Loucy (cell line): Measurements from ENCODE around the gene CNIH3.

Source experiments
- H2AFZ ChIP-seq: fragments of 200-600 bp; sonication (generic); 2 replicates; pipeline ENCODE4 v1.6.0; 2016; ENCODE audit warnings: antibody characterized with exemption, mild to moderate bottlenecking, low read length, moderate library complexity
- H3F3A ChIP-seq: fragments of 200-600 bp; 2 replicates; pipeline ENCODE4 v1.6.0; 2016; ENCODE audit warnings: antibody characterized with exemption, low read depth, mild to moderate bottlenecking
- H3K27me3 ChIP-seq: fragments of 200-600 bp; sonication (generic); 2 replicates; pipeline ENCODE4 v1.6.1; 2014; ENCODE audit warnings: low read length, mild to moderate bottlenecking; ENCODE audit not compliant: insufficient read depth, poor library complexity, severe bottlenecking
- H3K36me3 ChIP-seq: fragments of 200-600 bp; sonication (generic); 2 replicates; pipeline ENCODE4 v1.6.1; 2016; ENCODE audit warnings: low read length; ENCODE audit not compliant: insufficient read depth
- H3K4me1 ChIP-seq: fragments of 200-600 bp; sonication (generic); 2 replicates; pipeline ENCODE4 v1.5.1; 2014; ENCODE audit warnings: low read length, mild to moderate bottlenecking; ENCODE audit not compliant: insufficient read depth, poor library complexity, severe bottlenecking
- H3K4me2 ChIP-seq: fragments of 200-600 bp; sonication (generic); 2 replicates; pipeline ENCODE4 v1.6.0; 2014; ENCODE audit warnings: antibody characterized with exemption, low read length, low read depth, mild to moderate bottlenecking; ENCODE audit not compliant: poor library complexity, severe bottlenecking
- H3K4me3 ChIP-seq: fragments of 200-600 bp; sonication (generic); 2 replicates; pipeline ENCODE4 v1.5.1; 2014; ENCODE audit warnings: low read length, mild to moderate bottlenecking, mixed read lengths; ENCODE audit not compliant: poor library complexity, severe bottlenecking
- H3K79me2 ChIP-seq: fragments of 200-600 bp; sonication (generic); 2 replicates; pipeline ENCODE4 v1.6.1; 2014; ENCODE audit warnings: low read length; ENCODE audit not compliant: insufficient read depth
- H3K9ac ChIP-seq: fragments of 200-600 bp; sonication (generic); 2 replicates; pipeline ENCODE4 v1.6.0; 2014; ENCODE audit warnings: mild to moderate bottlenecking, low read depth, low read length, moderate library complexity; ENCODE audit not compliant: poor library complexity, severe bottlenecking
- H3K9me2 ChIP-seq: fragments of 200-600 bp; sonication (generic); replicated peaks from 2 replicates; pipeline ENCODE4 v1.6.1; 2016; ENCODE audit warnings: low read depth, low read length, mixed read lengths
- H3K9me3 ChIP-seq: fragments of 200-600 bp; sonication (generic); 2 replicates; pipeline ENCODE4 v1.6.1; 2014; ENCODE audit warnings: mild to moderate bottlenecking, antibody characterized with exemption, low read length, low read depth; ENCODE audit not compliant: insufficient read depth
- H4K20me1 ChIP-seq: fragments of 200-600 bp; sonication (generic); 2 replicates; pipeline ENCODE4 v1.6.0; 2014; ENCODE audit warnings: antibody characterized with exemption, low read length, mild to moderate bottlenecking; ENCODE audit not compliant: insufficient read depth, poor library complexity, severe bottlenecking
- EZH2phosphoT487 ChIP-seq: fragments of 200-600 bp; IDR thresholded peaks from 2 replicates; pipeline ENCODE4 v1.6.1; 2018; ENCODE audit warnings: antibody characterized with exemption, mild to moderate bottlenecking, moderate library complexity, borderline replicate concordance
- TF ChIP-seq, protein P1 (sequence below): fragments of 200-600 bp; sonication (generic); conservative IDR thresholded peaks from 2 replicates; pipeline ENCODE4 v1.5.1; 2014; ENCODE audit warnings: mild to moderate bottlenecking, antibody characterized with exemption, low read length

CNIH3 gene

DNA sequence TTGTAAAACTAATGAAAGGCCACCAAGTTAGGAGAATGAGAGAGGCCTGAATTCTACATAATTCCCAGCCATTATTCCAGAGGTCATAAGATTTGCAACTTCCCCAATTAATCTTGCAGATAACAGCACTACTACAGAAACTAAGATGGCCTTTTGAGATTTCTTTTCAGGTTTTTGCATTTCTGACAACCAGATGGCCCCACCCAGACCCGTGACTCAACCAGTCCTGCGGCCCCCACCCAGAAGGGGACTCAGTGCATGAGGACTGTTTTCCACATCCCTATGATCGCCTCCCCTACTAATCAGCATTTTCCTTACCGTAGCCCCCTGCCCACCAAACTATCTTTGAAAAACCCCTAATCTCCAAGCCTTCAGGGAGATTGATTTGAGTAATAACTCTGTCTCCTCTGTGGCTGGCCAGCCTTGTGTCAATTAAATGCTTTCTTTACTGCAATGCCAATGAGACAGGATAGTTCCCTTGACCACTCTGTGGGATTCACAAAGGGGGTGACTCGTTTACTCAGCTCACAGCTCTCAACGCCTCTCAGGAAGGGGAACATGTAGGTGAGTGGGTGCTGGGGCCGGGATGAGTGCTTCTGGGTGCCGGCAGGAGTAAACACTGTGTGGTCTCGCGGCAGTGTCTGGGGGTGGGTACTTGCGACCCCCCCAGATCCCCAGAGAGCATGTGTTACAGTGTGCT, 10.5 kb upstream of the CNIH3 start:
- Histone ChIP-seq H3K4me1 (no peaks in the 10 kb centered on the region), H2AFZ (no peak overlapping the region), H3K4me2 (no peak overlapping the region), H3K4me3 (no peak overlapping the region), H3K9me3 (no peaks in the 10 kb centered on the region), H3K9ac (no peak overlapping the region), H3K79me2 (no peaks in the 10 kb centered on the region), H3F3A (no peaks in the 10 kb centered on the region), H4K20me1 (no peaks in the 10 kb centered on the region), H3K27me3 (no peaks in the 10 kb centered on the region), H3K9me2 (no peaks in the 10 kb centered on the region), H3K36me3 (no peaks in the 10 kb centered on the region)
- TF ChIP-seq, protein P1, sequence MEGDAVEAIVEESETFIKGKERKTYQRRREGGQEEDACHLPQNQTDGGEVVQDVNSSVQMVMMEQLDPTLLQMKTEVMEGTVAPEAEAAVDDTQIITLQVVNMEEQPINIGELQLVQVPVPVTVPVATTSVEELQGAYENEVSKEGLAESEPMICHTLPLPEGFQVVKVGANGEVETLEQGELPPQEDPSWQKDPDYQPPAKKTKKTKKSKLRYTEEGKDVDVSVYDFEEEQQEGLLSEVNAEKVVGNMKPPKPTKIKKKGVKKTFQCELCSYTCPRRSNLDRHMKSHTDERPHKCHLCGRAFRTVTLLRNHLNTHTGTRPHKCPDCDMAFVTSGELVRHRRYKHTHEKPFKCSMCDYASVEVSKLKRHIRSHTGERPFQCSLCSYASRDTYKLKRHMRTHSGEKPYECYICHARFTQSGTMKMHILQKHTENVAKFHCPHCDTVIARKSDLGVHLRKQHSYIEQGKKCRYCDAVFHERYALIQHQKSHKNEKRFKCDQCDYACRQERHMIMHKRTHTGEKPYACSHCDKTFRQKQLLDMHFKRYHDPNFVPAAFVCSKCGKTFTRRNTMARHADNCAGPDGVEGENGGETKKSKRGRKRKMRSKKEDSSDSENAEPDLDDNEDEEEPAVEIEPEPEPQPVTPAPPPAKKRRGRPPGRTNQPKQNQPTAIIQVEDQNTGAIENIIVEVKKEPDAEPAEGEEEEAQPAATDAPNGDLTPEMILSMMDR: no peak
- TF ChIP-seq EZH2phosphoT487: no peak

DNA sequence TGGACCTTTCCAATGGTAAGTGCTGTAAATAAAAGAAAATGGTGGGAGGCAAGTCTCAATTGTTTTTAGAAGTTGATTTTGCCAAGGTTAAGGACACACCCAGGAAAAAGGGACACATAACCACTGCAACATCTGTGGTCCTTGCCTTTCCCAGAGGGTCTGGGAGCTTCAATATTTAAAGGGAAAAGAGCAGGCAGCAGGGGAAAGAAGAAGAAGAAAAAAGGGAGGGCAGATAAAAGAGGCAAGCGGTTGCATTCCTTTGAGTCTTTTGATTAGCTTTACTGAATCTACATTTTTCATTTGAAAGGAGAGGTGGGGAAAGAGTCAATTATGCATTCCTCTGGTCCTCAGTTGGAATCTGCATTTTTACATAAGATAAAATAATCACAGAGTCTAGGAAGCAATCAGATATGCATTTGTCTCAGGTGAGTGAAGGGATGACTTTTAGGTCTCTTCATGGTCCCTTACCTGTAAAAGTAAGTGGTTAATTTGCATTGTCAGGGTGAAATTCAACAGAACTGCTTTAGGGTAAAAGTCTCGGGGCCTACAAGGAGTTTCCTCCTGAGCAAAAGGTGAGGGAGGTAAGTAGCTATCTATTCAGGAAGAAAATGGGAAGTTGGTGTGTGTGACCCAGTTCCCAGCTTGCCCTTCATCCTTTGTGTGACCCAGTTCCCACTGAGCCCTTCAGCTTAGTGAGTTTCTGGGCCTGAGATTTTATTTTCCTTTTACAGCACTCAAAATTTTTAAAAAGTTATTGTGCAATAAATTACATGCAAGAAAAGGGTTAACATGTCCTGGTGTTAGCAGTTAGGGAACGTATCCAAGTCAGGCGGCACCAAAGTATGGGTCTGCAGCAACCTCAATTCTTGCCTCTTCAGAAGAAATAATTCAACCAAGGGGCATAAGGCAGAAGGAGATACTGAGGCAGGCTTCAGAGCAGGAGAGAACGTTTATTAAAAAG, 8.6 kb upstream of the CNIH3 start:
- no peaks in the 10 kb centered on the region for H3K27me3 ChIP-seq
- H3K9me3 ChIP-seq: no peaks in the 10 kb centered on the region
- no peak overlapping the region for H2AFZ ChIP-seq
- H3K4me2 ChIP-seq: no peak overlapping the region
- no peaks in the 10 kb centered on the region for H3K79me2 ChIP-seq
- H3K4me3 ChIP-seq: no peak overlapping the region
- H3K36me3 ChIP-seq: no peaks in the 10 kb centered on the region
- no peaks in the 10 kb centered on the region for H3F3A ChIP-seq
- no peaks in the 10 kb centered on the region for H3K4me1 ChIP-seq
- H3K9ac ChIP-seq: no peak overlapping the region
- no peaks in the 10 kb centered on the region for H3K9me2 ChIP-seq
- no peaks in the 10 kb centered on the region for H4K20me1 ChIP-seq
- TF ChIP-seq EZH2phosphoT487: no peak
- TF ChIP-seq, protein P1: no peak

DNA sequence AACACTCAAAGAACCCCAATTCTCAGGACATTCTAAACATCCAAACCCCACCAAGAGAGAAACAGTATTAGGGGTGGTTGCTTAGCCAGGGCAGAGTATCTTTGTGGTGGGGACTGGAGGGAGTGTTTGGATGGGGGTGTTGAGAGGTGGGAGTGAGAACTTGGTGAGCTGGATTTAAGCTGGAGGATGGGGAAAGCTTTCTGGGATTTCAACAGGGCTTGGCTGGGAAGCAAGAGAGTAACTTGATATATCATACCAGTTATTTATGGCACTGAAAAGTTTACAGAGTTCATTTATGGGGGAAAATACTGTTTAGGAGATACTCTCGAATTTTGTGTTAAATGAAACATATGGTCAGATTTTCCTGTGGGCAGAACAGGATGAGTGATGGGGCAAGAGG, 6.8 kb upstream of the CNIH3 start:
- Histone ChIP-seq H3K79me2 (no peaks in the 10 kb centered on the region), H4K20me1 (no peaks in the 10 kb centered on the region), H3K27me3 (no peaks in the 10 kb centered on the region), H3K9ac (no peak overlapping the region), H2AFZ (no peak overlapping the region), H3K9me3 (no peaks in the 10 kb centered on the region), H3K4me2 (no peak overlapping the region), H3F3A (no peaks in the 10 kb centered on the region), H3K36me3 (no peaks in the 10 kb centered on the region), H3K9me2 (no peaks in the 10 kb centered on the region), H3K4me3 (no peak overlapping the region), H3K4me1 (no peaks in the 10 kb centered on the region)
- TF ChIP-seq, protein P1: no peak
- no peak for TF ChIP-seq EZH2phosphoT487
